T-cell (primary cell): ENCODE results near the gene L3MBTL1. TPM values are rescaled to one million over a fixed set of nuclear protein-coding genes. Genes with fewer than 3 reads are reported as not detected.
"Not testable (repeated sequence)": the region's sequence is repeated elsewhere in the genome, so short reads cannot be mapped to it uniquely, and the experiment has no call there.

Experiments used
- ATAC-seq, 4 experiments: fragments of 200-7000 bp in 3 of 4; fragments of 150-1000 bp in 1 of 4; cut with Tn5 transposase; replicated peaks in 1 of 4; 1 replicate in 3 of 4; 2 replicates in 1 of 4; pipeline ENCODE4 v1.10.0; 2021; ENCODE audit warnings: moderate library complexity in 3 of 4, mild to moderate bottlenecking in 2 of 4, moderate number of reproducible peaks in 1 of 4
- CTCF ChIA-PET, 2 donors: fragments of 300-600 bp; sonication (Branson Sonifier 250); formaldehyde crosslinking; loops; one replicate each; lab custom pipeline; 2022; ENCODE audit warnings: antibody characterized with exemption in 2 of 2; lab: Charles Lee
- POLR2A ChIA-PET, 2 donors: fragments of 300-600 bp; sonication (Branson Sonifier 250); formaldehyde crosslinking; loops; one replicate each; lab custom pipeline; 2022; ENCODE audit warnings: antibody characterized with exemption in 2 of 2; lab: Charles Lee
- DNase-seq, 35 experiments: peaks; one replicate each; pipeline versions ENCODE4 v3.0.0 to v3.0.0-alpha.2; 2013 to 2023
- H3K27ac ChIP-seq: one replicate; pipeline ENCODE4 v1.5.1; 2013; ENCODE audit warnings: low read length
- H3K27me3 ChIP-seq, 2 experiments: replicated peaks in 1 of 2; 1 replicate in 1 of 2; 2 replicates in 1 of 2; pipeline versions ENCODE4 v1.6.1 to v1.7.0; 2013; ENCODE audit warnings: low read length in 1 of 2, mixed read lengths in 1 of 2; ENCODE audit not compliant: control insufficient read depth in 2 of 2, insufficient read depth in 2 of 2; ENCODE audit errors: extremely low read depth in 1 of 2
- H3K36me3 ChIP-seq, 2 donors: 1 replicate in 1 of 2; 2 replicates in 1 of 2; pipeline versions ENCODE4 v1.6.1 to v1.7.0; 2013; ENCODE audit warnings: low read length in 1 of 2; ENCODE audit not compliant: control insufficient read depth in 2 of 2, insufficient read depth in 1 of 2; ENCODE audit errors: extremely low read depth in 1 of 2
- H3K4me1 ChIP-seq, 2 experiments: 1 replicate in 1 of 2; 2 replicates in 1 of 2; pipeline versions ENCODE4 v1.6.1 to v1.7.0; 2013; ENCODE audit warnings: low read length in 2 of 2, mixed read lengths in 1 of 2; ENCODE audit not compliant: insufficient read depth in 2 of 2, control insufficient read depth in 1 of 2; ENCODE audit errors: extremely low read depth in 1 of 2
- H3K4me3 ChIP-seq, 2 donors: 1 replicate in 1 of 2; 2 replicates in 1 of 2; pipeline versions ENCODE4 v1.5.1 to v1.7.0; 2013; ENCODE audit warnings: mild to moderate bottlenecking in 2 of 2, low read length in 1 of 2, moderate library complexity in 1 of 2; ENCODE audit not compliant: control insufficient read depth in 1 of 2; ENCODE audit errors: extremely low read depth in 1 of 2
- H3K9me3 ChIP-seq: 2 replicates; pipeline ENCODE4 v1.7.0; 2013
- H3K27ac Mint-ChIP-seq, 2 donors: one replicate each; pipeline ENCODE4 v1.8.0; 2020 to 2021; ENCODE audit warnings: mild to moderate bottlenecking in 2 of 2, mixed read lengths in 2 of 2
- H3K27me3 Mint-ChIP-seq, 2 donors: one replicate each; pipeline ENCODE4 v1.8.0; 2021 to 2022; ENCODE audit warnings: mixed read lengths in 2 of 2
- H3K36me3 Mint-ChIP-seq: one replicate; pipeline ENCODE4 v1.8.0; 2021; ENCODE audit warnings: mixed read lengths
- H3K4me1 Mint-ChIP-seq, 3 donors: one replicate each; pipeline ENCODE4 v1.8.0; 2020 to 2022; ENCODE audit warnings: mixed read lengths in 3 of 3, mild to moderate bottlenecking in 1 of 3
- H3K4me3 Mint-ChIP-seq, 3 donors: one replicate each; pipeline ENCODE4 v1.8.0; 2020 to 2022; ENCODE audit warnings: mild to moderate bottlenecking in 3 of 3, mixed read lengths in 3 of 3, moderate library complexity in 3 of 3
- H3K9me3 Mint-ChIP-seq, 3 donors: one replicate each; pipeline ENCODE4 v1.8.0; 2020 to 2022; ENCODE audit warnings: mixed read lengths in 3 of 3
- WGBS: methylation state at CpG from one replicate; pipeline ENCODE4 v1.1.5; 2013; ENCODE audit warnings: missing lambda C conversion rate; ENCODE audit not compliant: insufficient coverage; 5-methylcytosine and 5-hydroxymethylcytosine counted together
- total RNA-seq, 35 experiments: library from RNA in 6 of 35; stranded (reverse) in 6 of 35; fragments of 120-200 nt in 1 of 35; gene quantifications; one replicate each; pipeline versions ENCODE4 v1.2.1 to v1.2.4 and lab custom pipeline; 2013 to 2026

Gene L3MBTL1
- total RNA-seq, 5 donors from 2014 or later (not counting 1 experiment from before 2014, with no cell fraction given), result 15.5 to 20.1 (median 16.1) TPM

DNA sequence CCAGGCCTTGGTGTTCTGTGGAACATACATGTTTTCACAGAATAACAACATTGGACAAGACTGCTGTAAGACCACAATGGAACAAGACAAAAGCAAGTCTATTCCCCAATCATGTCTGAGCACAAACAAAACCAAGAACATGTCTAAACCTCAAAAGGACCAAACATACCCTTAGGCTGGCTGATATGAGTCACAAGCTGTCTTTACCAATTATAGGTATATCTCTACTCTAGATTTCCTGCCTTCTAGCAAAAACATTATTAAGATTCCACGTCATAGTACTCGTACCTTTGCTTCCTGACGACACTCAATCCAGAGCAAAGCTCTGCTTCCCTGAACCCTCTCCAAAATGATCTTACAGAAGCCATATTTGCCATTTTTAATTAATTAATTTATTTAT lies 15.4 kb upstream of the L3MBTL1 start:
- no peak overlapping the region for H3K27ac ChIP-seq
- no peak overlapping the region for H3K4me3 ChIP-seq
- Mint-ChIP-seq H3K4me3 (no peak overlapping the region), H3K27ac (no peak overlapping the region), H3K4me1 (no peaks in the 10 kb centered on the region), H3K9me3 (peaks cover 0 to 11% (median 0%) of the 10 kb centered on the region in 3 donors), H3K27me3 (peaks cover 5 to 10% of the 10 kb centered on the region in 2 donors), H3K36me3 (peaks cover 6% of the 10 kb centered on the region)
- H3K9me3 ChIP-seq, result no peaks in the 10 kb centered on the region
- no CpG with 5 or more reads among the region's 3 CpGs for WGBS
- no peaks in the 10 kb centered on the region for H3K4me1 ChIP-seq
- CTCF ChIA-PET, result interaction anchor here in 1 of 2 donors (0.6 kb wide), 1 partner anchor 103 kb away, joined by 3 read pairs; no protein-coding TSS in a partner anchor
- no peak for ATAC-seq
- peaks cover 0 to 3% of the 10 kb centered on the region in 2 experiments for H3K27me3 ChIP-seq
- no peaks in the 10 kb centered on the region for H3K36me3 ChIP-seq
- POLR2A ChIA-PET, result no interaction called here
- no peak for DNase-seq

DNA sequence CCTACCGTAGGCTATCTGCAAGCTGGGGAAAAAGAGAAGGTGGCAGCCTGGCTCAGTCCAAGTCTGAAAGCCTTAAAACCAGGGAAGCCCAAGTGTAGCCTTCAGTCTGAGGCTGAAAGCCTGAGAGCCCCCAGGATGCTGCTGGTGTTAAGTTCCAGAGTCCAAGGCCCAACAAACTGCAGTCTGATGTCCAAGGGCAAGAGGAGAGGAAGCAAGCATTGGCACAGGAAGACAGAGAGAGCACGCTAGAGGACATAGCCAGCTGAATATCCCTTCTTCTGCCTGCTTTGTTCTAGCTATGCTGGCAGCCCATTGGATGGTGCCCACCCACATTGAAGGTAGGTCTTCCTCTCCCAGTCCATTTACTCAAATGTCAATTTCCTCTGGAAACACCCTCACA lies 12.1 kb upstream of the L3MBTL1 start:
- ATAC-seq, result no peak
- H3K27ac Mint-ChIP-seq, result no peak overlapping the region
- WGBS, result 30% methylated on average over 2 of the region's 2 CpGs
- no peaks in the 10 kb centered on the region for H3K27me3 ChIP-seq
- no peaks in the 10 kb centered on the region for H3K36me3 Mint-ChIP-seq
- H3K27ac ChIP-seq, result no peak overlapping the region
- H3K4me3 Mint-ChIP-seq, result no peak overlapping the region
- no peak overlapping the region for H3K4me3 ChIP-seq
- no peaks in the 10 kb centered on the region for H3K4me1 ChIP-seq
- peaks cover 5 to 10% of the 10 kb centered on the region in 2 donors for H3K27me3 Mint-ChIP-seq
- no peaks in the 10 kb centered on the region for H3K36me3 ChIP-seq
- no peaks in the 10 kb centered on the region for H3K4me1 Mint-ChIP-seq
- H3K9me3 ChIP-seq, result no peaks in the 10 kb centered on the region
- ChIA-PET CTCF (no interaction called here), POLR2A (no interaction called here)
- DNase-seq, result no peak
- peaks cover 0 to 6% (median 4%) of the 10 kb centered on the region in 3 donors for H3K9me3 Mint-ChIP-seq

DNA sequence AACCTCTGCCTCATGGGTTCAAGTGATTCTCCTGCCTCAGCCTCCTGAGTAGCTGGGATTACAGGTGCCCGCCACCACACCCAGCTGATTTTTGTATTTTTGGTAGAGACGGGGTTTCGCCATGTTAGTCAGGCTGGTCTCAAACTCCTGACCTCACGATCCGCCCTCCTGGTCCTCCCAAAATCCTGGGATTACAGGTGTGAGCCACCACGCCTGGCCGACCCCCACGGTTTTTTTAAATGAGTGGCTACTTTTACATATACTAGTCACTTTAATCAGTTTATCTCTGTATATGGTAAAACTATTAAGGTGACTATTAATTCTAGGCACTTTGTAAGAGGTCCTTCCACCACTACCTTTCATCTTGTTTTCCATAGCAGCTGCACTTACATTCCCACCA lies 5.5 kb upstream of the L3MBTL1 start:
- WGBS, result 100% methylated on average over 3 of the region's 8 CpGs
- H3K36me3 ChIP-seq, H3K4me3 ChIP-seq, H3K9me3 ChIP-seq, H3K9me3 Mint-ChIP-seq, H3K4me3 Mint-ChIP-seq, H3K4me1 Mint-ChIP-seq, DNase-seq, POLR2A ChIA-PET, CTCF ChIA-PET, ATAC-seq, H3K27ac ChIP-seq, H3K27ac Mint-ChIP-seq, H3K36me3 Mint-ChIP-seq, H3K4me1 ChIP-seq: not testable (repeated sequence)
- H3K27me3 ChIP-seq, result peaks cover 10 to 18% of the 10 kb centered on the region in 2 experiments
- peaks cover 11 to 20% of the 10 kb centered on the region in 2 donors for H3K27me3 Mint-ChIP-seq

DNA sequence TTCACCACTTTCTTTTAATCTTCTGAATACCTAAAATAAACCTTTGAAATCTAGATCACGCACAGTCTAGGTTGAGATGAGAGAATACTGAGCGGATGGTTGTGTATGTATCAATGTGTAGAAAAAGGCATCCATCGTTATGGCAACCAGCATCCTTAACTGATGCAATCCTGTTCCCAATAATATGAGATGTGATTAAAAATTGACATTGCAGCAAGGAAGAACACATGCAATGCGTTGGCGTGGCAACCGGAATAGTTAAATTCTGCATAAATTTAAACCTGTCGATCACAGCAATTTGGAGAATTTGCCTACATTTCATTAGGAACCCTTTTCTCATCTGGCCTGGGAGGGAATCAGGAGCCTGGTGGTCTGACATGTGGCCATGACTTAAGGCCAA lies 1.3 kb upstream of the L3MBTL1 start:
- Mint-ChIP-seq H3K27ac (no peak overlapping the region), H3K36me3 (no peaks in the 10 kb centered on the region), H3K9me3 (no peaks in the 10 kb centered on the region), H3K4me1 (peaks cover 4 to 7% (median 6%) of the 10 kb centered on the region in 3 donors), H3K4me3 (peak overlapping the region in 1 of 3 donors; percentile 39), H3K27me3 (peaks cover 23 to 29% of the 10 kb centered on the region in 2 donors)
- H3K36me3 ChIP-seq, result no peaks in the 10 kb centered on the region
- WGBS, result 100% methylated on average over 4 of the region's 7 CpGs
- POLR2A ChIA-PET, result no interaction called here
- CTCF ChIA-PET, result interaction anchor here in 1 of 2 donors (0.7 kb wide), 1 partner anchor 51 kb away, joined by 3 read pairs; no protein-coding TSS in a partner anchor
- H3K27me3 ChIP-seq, result peaks cover 11 to 41% of the 10 kb centered on the region in 2 experiments
- DNase-seq (no peak), ATAC-seq (no peak)
- H3K9me3 ChIP-seq, result no peaks in the 10 kb centered on the region
- peaks cover 0 to 13% of the 10 kb centered on the region in 2 experiments for H3K4me1 ChIP-seq
- no peak overlapping the region for H3K4me3 ChIP-seq
- no peak overlapping the region for H3K27ac ChIP-seq

DNA sequence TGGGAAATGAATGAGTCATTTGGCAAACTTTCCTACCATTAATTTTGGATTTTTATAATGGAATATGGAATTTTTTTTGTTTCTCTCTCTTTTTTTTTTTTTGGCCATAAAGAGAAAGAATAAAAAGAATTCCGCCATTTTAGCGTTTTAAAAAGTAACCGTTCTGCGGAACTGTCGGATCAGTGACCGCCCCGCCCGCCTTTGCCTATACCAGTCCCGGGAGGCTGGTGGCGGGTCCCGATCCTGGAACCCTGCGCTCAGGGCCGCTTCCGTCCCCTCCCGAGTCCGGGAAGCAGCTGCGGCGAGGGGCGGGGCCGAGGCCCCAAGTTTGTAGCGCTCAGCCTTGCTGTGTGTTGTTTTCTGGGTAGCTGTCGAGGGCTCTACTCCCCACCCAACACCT lies 609 bp downstream of the L3MBTL1 start:
- Mint-ChIP-seq H3K9me3 (no peaks in the 10 kb centered on the region), H3K4me1 (peaks cover 4 to 7% (median 6%) of the 10 kb centered on the region in 3 donors), H3K4me3 (peak overlapping the region; percentile 54 to 63 (median 60)), H3K27ac (no peak overlapping the region), H3K27me3 (peaks cover 22 to 30% of the 10 kb centered on the region in 2 donors), H3K36me3 (no peaks in the 10 kb centered on the region)
- Histone ChIP-seq H3K4me1 (peaks cover 0 to 13% of the 10 kb centered on the region in 2 experiments), H3K4me3 (peak overlapping the region; percentile 34 to 78), H3K27ac (no peak overlapping the region), H3K36me3 (no peaks in the 10 kb centered on the region), H3K27me3 (peaks cover 11 to 39% of the 10 kb centered on the region in 2 experiments), H3K9me3 (no peaks in the 10 kb centered on the region)
- POLR2A ChIA-PET, result no interaction called here
- CTCF ChIA-PET, result no interaction called here
- ATAC-seq, result no peak
- DNase-seq, result no peak
- 4% methylated on average over 8 of the region's 22 CpGs for WGBS

DNA sequence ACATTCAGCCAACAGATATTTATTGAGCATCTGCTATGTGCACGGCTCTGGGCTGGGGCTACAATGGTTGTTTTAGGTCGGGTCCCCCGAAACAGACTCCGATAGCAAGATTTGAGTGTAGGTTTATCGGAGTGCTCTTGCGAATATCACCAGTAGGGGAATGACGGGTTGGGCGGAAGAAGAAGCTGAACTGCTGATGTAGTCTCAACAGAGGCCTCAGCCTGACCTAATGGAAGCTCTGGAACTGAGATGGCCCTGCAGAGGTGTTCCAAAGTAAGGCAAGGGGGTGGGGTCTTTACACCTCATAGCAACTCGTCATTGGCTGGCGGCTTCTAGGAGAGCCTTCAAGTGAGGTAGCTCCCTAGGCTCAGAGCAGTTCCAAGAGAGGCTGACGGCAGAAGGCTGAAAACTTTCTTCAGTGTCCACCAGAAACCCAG lies 1.1 kb downstream of the L3MBTL1 start:
- Histone ChIP-seq H3K27me3 (peaks cover 11 to 39% of the 10 kb centered on the region in 2 experiments), H3K9me3 (no peaks in the 10 kb centered on the region), H3K36me3 (no peaks in the 10 kb centered on the region), H3K4me3 (peak overlapping the region in 1 of 2 donors; percentile 78), H3K4me1 (peaks cover 0 to 17% of the 10 kb centered on the region in 2 experiments), H3K27ac (no peak overlapping the region)
- POLR2A ChIA-PET, result no interaction called here
- Mint-ChIP-seq H3K27ac (no peak overlapping the region), H3K9me3 (no peaks in the 10 kb centered on the region), H3K36me3 (no peaks in the 10 kb centered on the region), H3K4me3 (peak overlapping the region in 2 of 3 donors; percentile 54 to 60), H3K4me1 (peaks cover 4 to 8% (median 7%) of the 10 kb centered on the region in 3 donors), H3K27me3 (peaks cover 18 to 30% of the 10 kb centered on the region in 2 donors)
- CTCF ChIA-PET, result no interaction called here
- ATAC-seq (no peak), DNase-seq (no peak)
- WGBS, result 92% methylated on average over 10 of the region's 11 CpGs
